Panc1 (cell line): ENCODE measurements around the gene B4GALT1. TPM values are rescaled to one million over a fixed set of nuclear protein-coding genes. Genes with fewer than 3 reads are reported as not detected.

ENCODE experiments used
- ATAC-seq: fragments of 200-7000 bp; cut with Tn5 transposase; 2 replicates; pipeline ENCODE4 v1.9.1; 2020; ENCODE audit warnings: mild to moderate bottlenecking, moderate library complexity
- BruUV-seq: library from RNA; stranded (reverse); fragments of 400-500 nt; replicated peaks from 2 replicates; lab custom pipeline; 2021; lab: Mats Ljungman, UMichigan
- CTCF ChIA-PET: fragments of 300-600 bp; sonication (Branson Sonifier 250); formaldehyde crosslinking; loops from one replicate; lab custom pipeline; 2022; ENCODE audit warnings: antibody characterized with exemption; lab: Charles Lee
- POLR2A ChIA-PET: fragments of 300-600 bp; sonication (Branson Sonifier 250); formaldehyde crosslinking; loops from one replicate; lab custom pipeline; 2022; ENCODE audit warnings: antibody characterized with exemption; lab: Charles Lee
- DNase-seq: peaks from one replicate; pipeline ENCODE4 v3.0.0-alpha.2; 2010; ENCODE audit warnings: low read depth, low spot score
- H3K27ac ChIP-seq: 2 replicates; pipeline ENCODE4 v1.5.1; 2011; ENCODE audit warnings: mild to moderate bottlenecking, low read length, inconsistent platforms
- H3K27me3 ChIP-seq: fragments of 200-500 bp; sonication (Bioruptor generic); 2 replicates; pipeline ENCODE4 v1.6.0; 2014; ENCODE audit warnings: low read length, inconsistent platforms; ENCODE audit not compliant: control insufficient read depth, insufficient read depth
- H3K36me3 ChIP-seq: fragments of 200-500 bp; sonication (Bioruptor generic); 2 replicates; pipeline ENCODE4 v1.5.1; 2014; ENCODE audit warnings: inconsistent platforms, mild to moderate bottlenecking, low read length, moderate library complexity; ENCODE audit not compliant: control insufficient read depth, insufficient read depth
- H3K4me1 ChIP-seq: 2 replicates; pipeline ENCODE4 v1.5.1; 2011; ENCODE audit warnings: inconsistent platforms, mild to moderate bottlenecking, low read length, moderate library complexity; ENCODE audit not compliant: control insufficient read depth, insufficient read depth
- H3K4me3 ChIP-seq, 2 experiments: 2 replicates each; pipeline ENCODE4 v1.5.1; 2011 to 2012; ENCODE audit warnings: low read depth in 2 of 2, low read length in 2 of 2, mild to moderate bottlenecking in 2 of 2, inconsistent platforms in 1 of 2, moderate library complexity in 1 of 2
- H3K9me3 ChIP-seq: fragments of 200-500 bp; sonication (Bioruptor generic); 2 replicates; pipeline ENCODE4 v1.5.1; 2014; ENCODE audit warnings: low read depth, mild to moderate bottlenecking, inconsistent platforms, low read length, moderate library complexity; ENCODE audit not compliant: control insufficient read depth, insufficient read depth
- POLR2AphosphoS5 ChIP-seq: IDR thresholded peaks from 2 replicates; pipeline ENCODE4 v1.6.1; 2012; ENCODE audit warnings: mild to moderate bottlenecking, low read depth, low read length, moderate library complexity
- SIN3A ChIP-seq: IDR thresholded peaks from 2 replicates; pipeline ENCODE4 v1.6.1; 2012; ENCODE audit warnings: low read depth, mild to moderate bottlenecking, low read length, moderate library complexity, borderline replicate concordance; ENCODE audit not compliant: insufficient read depth
- TCF7L2 ChIP-seq: IDR thresholded peaks from 2 replicates; pipeline ENCODE4 v1.6.1; 2011; ENCODE audit warnings: mild to moderate bottlenecking, low read depth, low read length, inconsistent platforms
- in situ Hi-C: cut with HindIII; loops from 2 replicates; pipeline ENCODE4 v1.10.0; 2016; ENCODE audit warnings: low sequenced_read_pairs, low pct_unique_long_range_greater_than_20kb
- intact Hi-C: fragments of 100-400 bp; cut with micrococcal nuclease; formaldehyde crosslinking; loops from one replicate; pipeline ENCODE4 v1.10.0; 2022; ENCODE audit not compliant: unreplicated experiment
- total RNA-seq: library from RNA; stranded (reverse); gene quantifications from one replicate; pipeline ENCODE4 v1.2.1, GENCODE V29; 2021; ENCODE audit not compliant: unreplicated experiment
- TF ChIP-seq, protein P1 (sequence below), 2 experiments: IDR thresholded peaks; 2 replicates each; pipeline ENCODE4 v1.6.1; 2011 to 2012; ENCODE audit warnings: low read depth in 2 of 2, control low read depth in 1 of 2, low read length in 1 of 2, mild to moderate bottlenecking in 1 of 2, moderate library complexity in 1 of 2; ENCODE audit not compliant: insufficient read depth in 1 of 2
- TF ChIP-seq, protein P2 (sequence below): fragments of 450-650 bp; IDR thresholded peaks from 2 replicates; pipeline ENCODE4 v1.5.1; 2017; ENCODE audit warnings: mild to moderate bottlenecking

The B4GALT1 gene
- total RNA-seq, 1 experiment from 2014 or later = 57.4 TPM

DNA sequence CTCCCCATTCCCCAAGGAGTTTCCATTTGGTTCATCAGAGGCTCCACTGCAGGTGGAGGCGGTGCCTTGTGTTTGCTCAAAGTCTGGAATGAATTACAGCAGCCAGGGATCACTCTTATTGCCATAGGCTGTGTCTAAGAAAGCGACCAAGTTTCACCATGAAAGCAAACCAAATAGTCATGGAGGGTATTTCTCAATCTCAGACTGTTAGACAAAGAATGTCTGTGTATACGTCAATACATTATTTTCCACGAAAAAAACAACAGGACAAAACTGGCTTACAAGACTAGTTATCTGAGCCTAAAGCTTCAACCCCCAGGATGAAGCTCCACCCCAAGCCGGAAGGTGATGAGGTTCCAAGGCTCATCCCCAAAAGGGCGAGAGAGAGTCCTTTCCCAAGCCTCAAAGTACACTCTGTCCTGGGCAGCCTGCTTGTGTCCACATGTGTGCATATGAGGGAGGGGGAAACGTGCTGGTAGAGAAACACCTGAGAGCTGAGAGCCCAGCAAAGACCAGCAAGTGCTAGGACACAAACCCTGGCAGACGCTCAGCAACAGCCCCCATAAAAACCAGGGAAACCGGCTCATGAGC lies 4.3 kb downstream of the B4GALT1 start:
- POLR2A ChIA-PET = no interaction called here
- no peak for TF ChIP-seq POLR2AphosphoS5
- TF ChIP-seq, protein P1, sequence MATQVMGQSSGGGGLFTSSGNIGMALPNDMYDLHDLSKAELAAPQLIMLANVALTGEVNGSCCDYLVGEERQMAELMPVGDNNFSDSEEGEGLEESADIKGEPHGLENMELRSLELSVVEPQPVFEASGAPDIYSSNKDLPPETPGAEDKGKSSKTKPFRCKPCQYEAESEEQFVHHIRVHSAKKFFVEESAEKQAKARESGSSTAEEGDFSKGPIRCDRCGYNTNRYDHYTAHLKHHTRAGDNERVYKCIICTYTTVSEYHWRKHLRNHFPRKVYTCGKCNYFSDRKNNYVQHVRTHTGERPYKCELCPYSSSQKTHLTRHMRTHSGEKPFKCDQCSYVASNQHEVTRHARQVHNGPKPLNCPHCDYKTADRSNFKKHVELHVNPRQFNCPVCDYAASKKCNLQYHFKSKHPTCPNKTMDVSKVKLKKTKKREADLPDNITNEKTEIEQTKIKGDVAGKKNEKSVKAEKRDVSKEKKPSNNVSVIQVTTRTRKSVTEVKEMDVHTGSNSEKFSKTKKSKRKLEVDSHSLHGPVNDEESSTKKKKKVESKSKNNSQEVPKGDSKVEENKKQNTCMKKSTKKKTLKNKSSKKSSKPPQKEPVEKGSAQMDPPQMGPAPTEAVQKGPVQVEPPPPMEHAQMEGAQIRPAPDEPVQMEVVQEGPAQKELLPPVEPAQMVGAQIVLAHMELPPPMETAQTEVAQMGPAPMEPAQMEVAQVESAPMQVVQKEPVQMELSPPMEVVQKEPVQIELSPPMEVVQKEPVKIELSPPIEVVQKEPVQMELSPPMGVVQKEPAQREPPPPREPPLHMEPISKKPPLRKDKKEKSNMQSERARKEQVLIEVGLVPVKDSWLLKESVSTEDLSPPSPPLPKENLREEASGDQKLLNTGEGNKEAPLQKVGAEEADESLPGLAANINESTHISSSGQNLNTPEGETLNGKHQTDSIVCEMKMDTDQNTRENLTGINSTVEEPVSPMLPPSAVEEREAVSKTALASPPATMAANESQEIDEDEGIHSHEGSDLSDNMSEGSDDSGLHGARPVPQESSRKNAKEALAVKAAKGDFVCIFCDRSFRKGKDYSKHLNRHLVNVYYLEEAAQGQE (IDR thresholded peaks at IDR 0.05; ENCODE audit: insufficient read depth in 1 of 2, low read depth in 2 of 2, low read length in 1 of 2) = no peak
- 0 out of 4 replicates have a peak overlapping the region, but pooled peaks of 1 of the 2 experiments have one; percentile 4 for H3K4me3 ChIP-seq
- H3K27me3 ChIP-seq = no peaks in the 10 kb centered on the region
- intact Hi-C loops = no loop called here
- H3K27ac ChIP-seq = peak overlapping the region; percentile 81
- peaks cover 72% of the 10 kb centered on the region for H3K4me1 ChIP-seq
- in situ Hi-C loops = no loop called here
- CTCF ChIA-PET = no interaction called here
- BruUV-seq = no TSS peak
- no peaks in the 10 kb centered on the region for H3K36me3 ChIP-seq
- DNase-seq (no peak), ATAC-seq (no peak)
- no peaks in the 10 kb centered on the region for H3K9me3 ChIP-seq

DNA sequence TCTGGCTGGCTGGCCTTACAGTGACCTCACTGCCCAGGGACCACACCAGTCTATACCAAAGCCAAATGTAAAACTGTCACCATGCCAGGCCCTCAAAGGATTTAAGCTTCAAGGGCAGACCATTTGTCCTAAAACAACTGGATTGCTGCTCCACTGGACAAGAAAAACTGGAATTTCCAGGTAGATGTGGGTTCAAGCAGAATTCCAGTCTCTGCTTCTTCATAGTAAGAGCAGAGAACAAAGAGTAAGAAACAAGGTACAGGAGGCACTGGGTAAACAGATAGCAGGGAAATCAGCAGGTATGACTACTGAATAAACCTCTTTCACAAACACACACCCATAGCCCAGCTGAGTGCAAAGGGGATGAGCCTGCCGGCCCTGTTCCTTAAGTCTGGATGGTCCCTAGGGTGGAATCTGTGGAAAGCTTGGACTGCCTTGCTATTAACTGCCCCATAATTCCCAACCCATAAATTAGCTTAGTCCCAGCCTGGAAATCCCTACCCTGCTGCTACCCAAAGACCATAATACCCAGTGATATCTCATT lies 5.5 kb downstream of the B4GALT1 start:
- no peaks in the 10 kb centered on the region for H3K36me3 ChIP-seq
- no peak for DNase-seq

More for the DNA sequence above, 5.5 kb downstream of the B4GALT1 start:
- ChIA-PET POLR2A (interaction anchor here (0.6 to 0.9 kb wide), 4 partner anchors 13 to 312 kb away, joined by 3 to 5 read pairs (median 4); partner anchors contain the start of genes DNAJA1 and NOL6), CTCF (interaction anchor here (0.6 kb wide), 2 partner anchors 11 kb away, joined by 3 to 4 read pairs; no protein-coding TSS in a partner anchor)
- H3K4me1 ChIP-seq = peaks cover 79% of the 10 kb centered on the region
- no peaks in the 10 kb centered on the region for H3K27me3 ChIP-seq
- TF ChIP-seq, protein P2, sequence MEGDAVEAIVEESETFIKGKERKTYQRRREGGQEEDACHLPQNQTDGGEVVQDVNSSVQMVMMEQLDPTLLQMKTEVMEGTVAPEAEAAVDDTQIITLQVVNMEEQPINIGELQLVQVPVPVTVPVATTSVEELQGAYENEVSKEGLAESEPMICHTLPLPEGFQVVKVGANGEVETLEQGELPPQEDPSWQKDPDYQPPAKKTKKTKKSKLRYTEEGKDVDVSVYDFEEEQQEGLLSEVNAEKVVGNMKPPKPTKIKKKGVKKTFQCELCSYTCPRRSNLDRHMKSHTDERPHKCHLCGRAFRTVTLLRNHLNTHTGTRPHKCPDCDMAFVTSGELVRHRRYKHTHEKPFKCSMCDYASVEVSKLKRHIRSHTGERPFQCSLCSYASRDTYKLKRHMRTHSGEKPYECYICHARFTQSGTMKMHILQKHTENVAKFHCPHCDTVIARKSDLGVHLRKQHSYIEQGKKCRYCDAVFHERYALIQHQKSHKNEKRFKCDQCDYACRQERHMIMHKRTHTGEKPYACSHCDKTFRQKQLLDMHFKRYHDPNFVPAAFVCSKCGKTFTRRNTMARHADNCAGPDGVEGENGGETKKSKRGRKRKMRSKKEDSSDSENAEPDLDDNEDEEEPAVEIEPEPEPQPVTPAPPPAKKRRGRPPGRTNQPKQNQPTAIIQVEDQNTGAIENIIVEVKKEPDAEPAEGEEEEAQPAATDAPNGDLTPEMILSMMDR = no peak
- TF ChIP-seq, protein P1 (IDR thresholded peaks at IDR 0.05; ENCODE audit: insufficient read depth in 1 of 2, low read depth in 2 of 2, low read length in 1 of 2) = no peak
- TF ChIP-seq POLR2AphosphoS5 = no peak
- no peak for TF ChIP-seq SIN3A
- TF ChIP-seq TCF7L2 = no peak
- no TSS peak for BruUV-seq
- intact Hi-C loops = no loop called here
- in situ Hi-C loops = no loop called here
- peak overlapping the region in 1 of 2 experiments; percentile 27; a peak in 2 of 4 replicates for H3K4me3 ChIP-seq
- peak; percentile 13 for ATAC-seq
- no peaks in the 10 kb centered on the region for H3K9me3 ChIP-seq
- peak overlapping the region; percentile 81 for H3K27ac ChIP-seq
